Parathyroid adenoma (tissue), 2 donors: ENCODE measurements around the gene ITGB1.

Experiments
- H2AFZ ChIP-seq: fragments of 300-600 bp; sonication (generic); one replicate; pipeline ENCODE4 v1.7.0; 2017; ENCODE audit warnings: antibody characterized with exemption, mild to moderate bottlenecking
- H3K27ac ChIP-seq: fragments of 300-600 bp; sonication (generic); one replicate; pipeline ENCODE4 v1.7.0; 2017
- H3K27me3 ChIP-seq: fragments of 300-600 bp; sonication (generic); one replicate; pipeline ENCODE4 v1.7.0; 2017; ENCODE audit warnings: low read length; ENCODE audit not compliant: control insufficient read depth, insufficient read depth
- H3K36me3 ChIP-seq: fragments of 300-600 bp; sonication (generic); one replicate; pipeline ENCODE4 v1.7.0; 2017; ENCODE audit warnings: low read length; ENCODE audit not compliant: control insufficient read depth, insufficient read depth
- H3K4me1 ChIP-seq: fragments of 300-600 bp; sonication (generic); one replicate; pipeline ENCODE4 v1.7.0; 2017; ENCODE audit warnings: control low read depth
- H3K4me2 ChIP-seq: fragments of 300-600 bp; sonication (generic); one replicate; pipeline ENCODE4 v1.7.0; 2017; ENCODE audit warnings: low read length
- H3K4me3 ChIP-seq: fragments of 300-600 bp; sonication (generic); one replicate; pipeline ENCODE4 v1.7.0; 2017; ENCODE audit warnings: low read depth, low read length
- H3K79me2 ChIP-seq: fragments of 300-600 bp; sonication (generic); one replicate; pipeline ENCODE4 v1.7.0; 2017; ENCODE audit warnings: control low read depth
- H3K9ac ChIP-seq: fragments of 300-600 bp; sonication (generic); one replicate; pipeline ENCODE4 v1.7.0; 2017; ENCODE audit warnings: mild to moderate bottlenecking
- H3K9me3 ChIP-seq: fragments of 300-600 bp; sonication (generic); one replicate; pipeline ENCODE4 v1.7.0; 2017; ENCODE audit warnings: low read length; ENCODE audit not compliant: control insufficient read depth
- CTCF ChIP-seq: fragments of 300-600 bp; sonication (generic); IDR thresholded peaks from one replicate; pipeline ENCODE4 v1.7.0; 2017; ENCODE audit warnings: antibody characterized with exemption, mild to moderate bottlenecking
- donor health status: primary hyperparathyroidism.

Gene ITGB1

DNA sequence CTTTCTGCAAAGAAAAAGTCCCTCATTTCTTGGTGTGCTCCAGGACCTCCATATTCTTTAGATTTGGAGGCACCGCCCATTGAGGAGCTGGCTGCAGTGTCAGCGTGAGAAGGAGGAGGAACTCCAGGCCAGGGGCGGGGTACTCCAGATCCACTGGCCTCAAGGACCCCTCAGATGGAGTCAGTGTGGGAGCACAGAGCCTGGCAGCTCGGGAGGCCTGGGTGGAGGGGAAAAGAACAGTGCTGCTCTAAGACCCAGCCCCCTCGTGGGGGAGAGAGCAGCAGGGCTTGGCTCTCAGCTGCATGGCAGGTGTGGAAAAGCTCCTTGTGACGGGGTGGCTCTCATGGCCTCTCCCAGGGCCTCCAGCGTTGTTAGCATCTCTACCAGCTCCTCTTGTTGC is 70.5 kb downstream of the ITGB1 start:
- no peak for TF ChIP-seq CTCF
- H3K9me3 ChIP-seq = no peaks in the 10 kb centered on the region
- no peaks in the 10 kb centered on the region for H3K4me1 ChIP-seq
- no peak overlapping the region for H3K4me2 ChIP-seq
- H3K27me3 ChIP-seq = no peaks in the 10 kb centered on the region
- H3K9ac ChIP-seq = no peak overlapping the region
- no peak overlapping the region for H2AFZ ChIP-seq
- no peaks in the 10 kb centered on the region for H3K36me3 ChIP-seq
- H3K4me3 ChIP-seq = no peak overlapping the region
- H3K27ac ChIP-seq = no peak overlapping the region
- no peaks in the 10 kb centered on the region for H3K79me2 ChIP-seq

DNA sequence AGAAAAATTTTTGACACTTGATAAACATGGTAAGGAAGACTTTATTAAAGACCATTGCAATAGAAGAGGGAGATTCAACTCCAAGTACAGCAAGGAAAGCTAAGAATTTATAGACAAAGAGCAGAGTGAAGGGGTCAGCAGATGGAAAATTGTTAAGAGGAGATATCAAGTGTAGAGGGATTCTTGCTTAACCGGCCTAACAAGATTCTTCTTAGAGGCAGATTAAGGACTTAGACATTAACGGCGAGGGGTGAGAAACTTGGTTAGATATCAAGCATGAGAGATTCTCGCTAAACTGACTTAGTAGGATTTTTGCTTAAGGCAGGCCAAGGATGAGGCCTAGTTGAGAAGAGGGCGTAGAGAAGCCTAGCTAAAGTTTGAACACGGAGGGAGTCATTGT is 76.0 kb downstream of the ITGB1 start:
- Histone ChIP-seq H3K27me3 (no peaks in the 10 kb centered on the region), H3K36me3 (no peaks in the 10 kb centered on the region), H3K79me2 (no peaks in the 10 kb centered on the region), H3K9ac (no peak overlapping the region), H2AFZ (peak overlapping the region; percentile 4), H3K4me1 (peaks cover 4% of the 10 kb centered on the region), H3K4me3 (peak overlapping the region; percentile 9), H3K9me3 (no peaks in the 10 kb centered on the region), H3K4me2 (peak overlapping the region; percentile 53), H3K27ac (peak overlapping the region; percentile 25)
- no peak for TF ChIP-seq CTCF

GRCh38 chr10:32878646-32879045 is 79.4 kb downstream of the ITGB1 start:
- no peak for TF ChIP-seq CTCF
- no peak overlapping the region for H3K9ac ChIP-seq
- no peaks in the 10 kb centered on the region for H3K27me3 ChIP-seq

GRCh38 chr10:32877915-32878314 is 80.1 kb downstream of the ITGB1 start:
- Histone ChIP-seq H3K9me3 (no peaks in the 10 kb centered on the region), H3K79me2 (no peaks in the 10 kb centered on the region), H2AFZ (no peak overlapping the region), H3K27ac (no peak overlapping the region), H3K4me1 (peaks cover 4% of the 10 kb centered on the region), H3K36me3 (no peaks in the 10 kb centered on the region), H3K4me3 (no peak overlapping the region), H3K4me2 (no peak overlapping the region), H3K9ac (no peak overlapping the region), H3K27me3 (no peaks in the 10 kb centered on the region)
- TF ChIP-seq CTCF = no peak

More at GRCh38 chr10:32878646-32879045, 79.4 kb downstream of the ITGB1 start:
- Histone ChIP-seq H3K27ac (no peak overlapping the region), H3K4me3 (no peak overlapping the region), H3K4me1 (peaks cover 4% of the 10 kb centered on the region), H2AFZ (no peak overlapping the region), H3K79me2 (no peaks in the 10 kb centered on the region), H3K9me3 (no peaks in the 10 kb centered on the region), H3K4me2 (no peak overlapping the region), H3K36me3 (no peaks in the 10 kb centered on the region)

DNA sequence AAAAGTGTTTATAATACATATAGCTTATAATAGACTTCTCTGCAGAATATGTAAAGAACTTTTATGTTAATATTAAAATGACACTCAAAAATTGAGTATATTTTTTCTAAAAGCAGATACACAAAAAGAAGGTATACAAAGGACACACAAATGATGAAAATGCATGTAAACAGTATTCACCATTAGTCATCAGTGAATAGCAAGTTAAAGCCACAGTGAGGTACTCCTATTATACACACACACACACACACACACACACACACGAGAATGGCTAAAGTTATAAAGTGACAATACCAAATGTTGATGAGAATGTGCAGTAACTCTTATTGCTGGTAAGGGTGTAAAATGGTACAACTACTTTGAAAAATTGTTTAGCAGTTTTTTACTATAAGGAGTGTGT is 92.9 kb downstream of the ITGB1 start:
- H3K79me2 ChIP-seq = no peaks in the 10 kb centered on the region
- no peaks in the 10 kb centered on the region for H3K36me3 ChIP-seq
- H3K27me3 ChIP-seq = no peaks in the 10 kb centered on the region
- H3K9ac ChIP-seq = no peak overlapping the region
- TF ChIP-seq CTCF = no peak
- H3K9me3 ChIP-seq = no peaks in the 10 kb centered on the region
- H3K27ac ChIP-seq = no peak overlapping the region
- H3K4me3 ChIP-seq = no peak overlapping the region
- H3K4me2 ChIP-seq = no peak overlapping the region
- H2AFZ ChIP-seq = no peak overlapping the region
- H3K4me1 ChIP-seq = no peaks in the 10 kb centered on the region
